Measurements from ENCODE around the gene STX5.

STX5 gene

DNA sequence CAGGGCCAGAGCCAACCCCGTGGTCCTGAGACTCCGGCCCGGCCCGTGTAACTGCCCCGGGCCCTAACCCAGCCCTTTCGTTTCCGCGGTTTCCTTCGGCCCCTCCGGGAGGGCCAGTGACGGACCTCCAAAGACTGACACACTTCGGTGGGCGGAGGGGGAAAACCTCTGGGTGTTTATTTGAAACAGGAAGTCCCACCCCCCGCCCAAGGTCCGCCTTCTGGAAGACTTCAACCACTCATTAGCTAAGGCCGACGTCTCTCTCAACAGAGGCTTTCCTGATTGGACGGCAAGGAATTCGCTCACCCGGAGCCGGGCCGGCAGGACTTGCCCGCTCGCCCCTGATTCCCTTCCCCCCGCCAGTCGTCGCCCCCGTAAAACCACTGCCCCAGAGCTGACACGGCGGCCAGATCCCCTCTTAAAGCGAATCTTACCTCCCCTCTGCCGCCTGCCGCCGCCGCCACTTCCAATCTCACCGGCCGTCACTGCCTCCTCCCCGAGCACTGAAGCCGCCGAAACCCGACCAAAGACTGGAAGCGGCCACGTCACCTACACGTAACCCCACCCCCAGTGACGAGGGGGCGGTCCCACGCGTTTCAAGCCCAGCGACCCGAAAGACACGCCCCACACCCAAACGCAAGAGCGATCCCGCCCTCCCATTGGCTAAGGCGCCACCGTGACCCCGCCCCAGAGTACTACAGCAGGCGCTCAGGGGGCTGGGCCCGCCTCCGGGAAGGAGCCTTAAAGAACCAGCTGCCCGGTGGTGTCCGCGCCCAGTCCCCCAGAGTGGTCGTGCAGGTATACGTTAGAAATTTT, at the start of gene STX5:
STX5 (minus strand) TSS at position 532 of the 816 bp plus-strand sequence. CDS start 808 bp downstream, outside the sequence.
- peak within 1 kb of the TSS; percentile 85 to 90 for H3K4me3 ChIP-seq (replicated peaks in 1 of 2; ENCODE audit: low read depth in 2 of 2, low read length in 2 of 2)
- DNase-seq (ENCODE audit: low read depth in 2 of 2) = peak; percentile 99
- no peak for TF ChIP-seq CTCF (IDR thresholded peaks at IDR 0.05; ENCODE audit: low read depth, low read length)

GRCh38 chr11:62880803-62881578, 49.1 kb upstream of the STX5 start, which contains the start of gene SLC3A2:
TSS of gene SLC3A2 (plus strand) at chr11:62880896. CDS start at chr11:62881024, 128 bp downstream.
- DNase-seq (ENCODE audit: low read depth in 2 of 2) = peak; percentile 88 to 90
- TF ChIP-seq CTCF (IDR thresholded peaks at IDR 0.05; ENCODE audit: low read depth, low read length) = peak; percentile 54
- peak within 1 kb of the TSS; percentile 97 to 100 for H3K4me3 ChIP-seq (replicated peaks in 1 of 2; ENCODE audit: low read depth in 2 of 2, low read length in 2 of 2)

DNA sequence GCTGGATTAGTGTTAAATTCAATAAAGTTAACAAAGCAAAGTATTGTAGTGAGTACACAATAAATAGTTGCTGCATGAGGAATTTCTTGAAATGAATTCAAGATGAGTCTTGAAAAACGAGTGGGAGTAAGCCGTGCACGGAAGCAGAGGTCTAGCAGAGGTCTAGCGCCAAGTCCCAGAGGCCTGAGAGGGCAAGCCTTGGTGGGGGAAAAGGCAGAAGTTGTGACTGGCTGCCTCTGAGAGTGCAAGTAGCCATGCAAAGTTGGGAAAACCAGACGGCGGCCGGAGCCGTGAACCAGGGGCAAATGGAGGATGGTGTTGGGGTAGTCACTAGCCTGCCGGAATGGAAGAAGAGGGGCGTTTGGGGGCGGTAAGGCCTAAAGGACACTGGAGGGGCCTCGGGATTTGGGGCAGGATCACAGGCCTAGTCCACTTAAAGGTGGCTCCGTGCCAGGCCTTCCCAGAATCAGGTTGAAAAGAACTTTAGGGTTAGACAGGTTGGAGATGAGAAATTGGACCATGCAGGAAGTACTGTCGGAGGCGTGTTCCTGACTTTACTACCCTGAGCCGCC, 48.5 kb upstream of the STX5 start:
- peak; percentile 92 for DNase-seq (ENCODE audit: low read depth in 2 of 2)
- H3K4me3 ChIP-seq (replicated peaks in 1 of 2; ENCODE audit: low read depth in 2 of 2, low read length in 2 of 2) = peak overlapping the region; percentile 97 to 100
- no peak for TF ChIP-seq CTCF (IDR thresholded peaks at IDR 0.05; ENCODE audit: low read depth, low read length)

GRCh38 chr11:62879235-62879978, 47.6 kb upstream of the STX5 start:
- DNase-seq (ENCODE audit: low read depth in 2 of 2) = peak in 1 of 2 donors; percentile 75
- peak overlapping the region; percentile 97 to 100 for H3K4me3 ChIP-seq (replicated peaks in 1 of 2; ENCODE audit: low read depth in 2 of 2, low read length in 2 of 2)
- no peak for TF ChIP-seq CTCF (IDR thresholded peaks at IDR 0.05; ENCODE audit: low read depth, low read length)

GRCh38 chr11:62876712-62877111, 44.9 kb upstream of the STX5 start:
- no peak for TF ChIP-seq CTCF (IDR thresholded peaks at IDR 0.05; ENCODE audit: low read depth, low read length)
- H3K4me3 ChIP-seq (replicated peaks in 1 of 2; ENCODE audit: low read depth in 2 of 2, low read length in 2 of 2) = no peak overlapping the region
- DNase-seq (ENCODE audit: low read depth in 2 of 2) = no peak

Data from cardiac fibroblast (primary cell).